Glomerular visceral epithelial cell (primary cell): ENCODE measurements around the gene XPO4.
A peak's percentile ranks its signal among the peaks of the same experiment; 100 is the strongest.
"Not testable (repeated sequence)": the region's sequence is repeated elsewhere in the genome, so short reads cannot be mapped to it uniquely, and the experiment has no call there.

ENCODE experiments used
- DNase-seq: peaks from one replicate; pipeline ENCODE4 v3.0.0-alpha.2; 2016; ENCODE audit errors: extremely low spot score

XPO4 gene

GRCh38 chr13:20891034-20891433, 11.5 kb downstream of the XPO4 start:
- no peak for DNase-seq

GRCh38 chr13:20890540-20890939, 12.0 kb downstream of the XPO4 start:
- not testable (repeated sequence) for DNase-seq

- peak; percentile 44 for DNase-seq
Measured at GRCh38 chr13:20882206-20882605, 20.3 kb downstream of the XPO4 start.

- DNase-seq: no peak
Measured at GRCh38 chr13:20877902-20878301, 24.6 kb downstream of the XPO4 start.

DNA sequence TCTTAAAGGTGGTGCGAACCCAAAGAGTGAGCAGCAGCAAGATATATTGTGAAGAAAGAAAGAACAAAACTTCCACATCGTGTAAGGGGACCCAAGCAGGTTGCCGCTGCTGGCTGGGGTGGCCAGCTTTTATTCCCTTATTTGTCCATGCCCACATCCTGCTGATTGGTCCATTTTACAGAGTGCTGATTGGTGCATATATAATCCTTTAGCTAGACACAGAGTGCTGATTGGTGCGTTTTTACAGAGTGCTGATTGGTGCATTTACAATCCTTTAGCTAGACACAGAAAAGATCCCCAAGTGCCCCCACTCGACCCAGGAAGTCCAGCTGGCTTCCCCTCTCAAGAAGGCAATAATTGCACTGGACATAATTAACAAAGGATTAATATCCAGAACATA, 25.7 kb downstream of the XPO4 start:
- DNase-seq: not testable (repeated sequence)

- DNase-seq: not testable (repeated sequence)
Measured at GRCh38 chr13:20874439-20874838, 28.1 kb downstream of the XPO4 start.

DNA sequence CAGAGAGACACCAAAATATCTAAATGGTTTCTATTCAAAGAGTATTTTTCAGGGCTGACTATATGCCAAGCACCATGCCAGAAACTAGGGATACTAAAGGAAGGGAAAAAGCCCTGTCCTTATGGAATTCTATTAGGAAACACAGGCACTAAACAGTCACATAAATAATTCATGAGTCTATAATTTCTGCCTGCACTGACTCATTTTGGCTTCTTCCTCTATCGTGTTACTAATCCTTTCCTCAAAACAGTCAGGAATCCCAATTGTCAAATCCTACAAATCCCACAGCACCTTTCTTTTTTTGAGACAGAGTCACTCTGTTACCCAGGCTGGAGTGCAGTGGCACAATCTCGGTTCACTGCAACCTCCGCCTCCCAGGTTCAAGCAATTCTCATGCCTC, 29.2 kb downstream of the XPO4 start:
- no peak for DNase-seq

GRCh38 chr13:20870829-20871228, 31.7 kb downstream of the XPO4 start:
- DNase-seq: no peak

DNA sequence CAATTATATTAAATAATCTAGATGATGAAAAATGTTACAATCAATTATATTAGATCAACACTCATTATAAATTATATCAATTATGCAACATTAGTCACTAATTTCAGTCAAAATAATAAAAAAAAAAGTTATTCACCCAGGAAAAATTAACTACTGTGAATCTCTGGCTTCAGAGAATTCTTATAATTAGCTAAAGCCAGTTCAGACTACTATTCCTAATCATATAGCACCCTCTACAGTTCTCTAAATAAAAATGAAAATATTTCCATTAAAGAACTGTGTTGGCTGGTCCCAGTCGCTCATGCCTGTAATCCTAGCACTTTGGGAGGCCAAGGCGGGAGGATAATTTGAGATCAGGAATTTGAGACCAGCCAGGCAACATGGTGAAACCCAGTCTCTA, 33.0 kb downstream of the XPO4 start:
- DNase-seq: peak; percentile 8

DNA sequence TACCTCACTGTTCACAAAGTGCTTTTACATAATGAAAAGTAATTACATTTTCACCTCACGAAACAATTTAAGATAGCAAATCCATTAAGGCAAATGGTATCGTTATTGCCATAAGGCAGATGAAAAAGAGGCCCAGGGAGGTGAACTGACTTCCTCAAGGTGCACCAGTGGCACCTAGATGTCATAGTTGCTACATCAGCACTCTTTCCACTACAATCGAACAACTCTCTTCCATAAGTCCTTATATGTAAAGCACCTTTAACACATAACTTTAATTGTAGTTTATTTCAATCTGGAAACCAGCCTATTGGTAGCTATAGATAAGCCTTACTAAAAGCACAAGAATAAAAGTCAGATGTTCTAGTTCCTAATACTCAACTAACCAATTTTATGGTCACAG, 35.1 kb downstream of the XPO4 start:
- no peak for DNase-seq

- not testable (repeated sequence) for DNase-seq
Measured at GRCh38 chr13:20861666-20862065, 40.9 kb downstream of the XPO4 start.

- no peak for DNase-seq
Measured at GRCh38 chr13:20860844-20861243, 41.7 kb downstream of the XPO4 start.

DNA sequence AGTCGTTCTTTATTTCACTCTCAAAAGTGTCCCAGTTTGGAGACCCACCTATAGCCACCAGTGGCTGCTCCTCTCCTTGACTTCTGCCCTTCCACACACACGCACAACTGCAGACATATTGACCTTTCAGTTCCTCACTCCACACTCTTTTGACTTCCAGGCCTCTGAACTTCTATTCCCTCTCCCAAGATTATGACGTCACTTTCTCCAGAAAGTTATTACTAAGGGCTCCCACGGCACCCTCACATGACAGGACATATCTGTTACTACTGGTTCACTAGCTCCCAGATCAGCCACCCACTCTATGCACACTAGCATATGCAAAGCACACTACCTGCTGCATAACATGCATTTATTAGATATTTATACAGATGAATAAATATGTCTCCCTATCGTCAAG, 45.9 kb downstream of the XPO4 start:
- no peak for DNase-seq

DNA sequence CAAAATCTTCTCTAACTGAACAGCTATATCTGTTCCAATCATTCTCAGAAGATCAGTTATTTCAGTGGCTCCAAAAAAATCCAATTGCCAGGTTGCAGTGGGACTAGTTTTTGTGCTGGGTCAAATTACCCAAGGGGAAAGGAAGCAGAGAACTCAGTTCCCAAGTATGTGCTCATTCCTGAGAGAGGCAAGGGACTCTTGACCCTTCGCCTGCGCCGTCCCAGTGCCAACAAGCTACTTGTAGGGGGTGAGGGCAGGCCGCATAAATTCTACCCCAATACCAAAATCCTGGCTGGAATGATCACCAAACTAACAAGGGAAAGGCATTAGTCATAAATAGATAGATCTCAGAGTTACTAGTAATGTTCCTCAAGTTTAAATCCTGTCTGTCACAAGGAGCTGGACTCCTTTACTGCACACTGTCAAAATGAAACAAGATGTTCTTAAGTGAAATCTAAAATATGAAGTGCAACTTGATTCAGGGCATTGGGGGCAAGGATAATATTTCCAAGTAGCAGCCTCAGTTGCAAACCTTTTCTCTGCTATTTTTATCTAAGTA, 50.6 kb downstream of the XPO4 start:
- no peak for DNase-seq

GRCh38 chr13:20848944-20849343, 53.6 kb downstream of the XPO4 start:
- DNase-seq: no peak

DNA sequence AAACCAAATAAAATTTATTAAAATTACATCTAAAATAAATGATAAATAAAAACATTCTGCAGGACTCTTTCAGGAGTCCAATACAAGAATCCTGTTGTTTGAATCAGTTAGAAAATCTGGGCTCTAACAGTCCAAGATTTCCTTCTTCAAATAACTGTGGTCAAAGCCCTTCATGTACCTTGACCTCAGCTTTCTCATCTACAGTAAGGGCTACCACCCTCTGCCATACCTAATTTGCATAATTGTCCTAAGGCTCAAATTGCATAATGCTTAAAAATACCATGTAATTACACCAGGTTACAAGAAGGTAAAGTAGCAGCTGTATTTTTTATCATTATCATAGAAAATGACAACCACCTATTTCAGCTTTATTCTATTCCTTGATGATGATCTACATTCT, 54.3 kb downstream of the XPO4 start:
- DNase-seq: no peak

GRCh38 chr13:20847296-20847695, 55.2 kb downstream of the XPO4 start:
- no peak for DNase-seq

GRCh38 chr13:20843166-20843565, 59.4 kb downstream of the XPO4 start:
- DNase-seq: no peak

GRCh38 chr13:20840568-20840967, 62.0 kb downstream of the XPO4 start:
- no peak for DNase-seq

- DNase-seq: no peak
Measured at GRCh38 chr13:20833900-20834679, 68.5 kb downstream of the XPO4 start.

DNA sequence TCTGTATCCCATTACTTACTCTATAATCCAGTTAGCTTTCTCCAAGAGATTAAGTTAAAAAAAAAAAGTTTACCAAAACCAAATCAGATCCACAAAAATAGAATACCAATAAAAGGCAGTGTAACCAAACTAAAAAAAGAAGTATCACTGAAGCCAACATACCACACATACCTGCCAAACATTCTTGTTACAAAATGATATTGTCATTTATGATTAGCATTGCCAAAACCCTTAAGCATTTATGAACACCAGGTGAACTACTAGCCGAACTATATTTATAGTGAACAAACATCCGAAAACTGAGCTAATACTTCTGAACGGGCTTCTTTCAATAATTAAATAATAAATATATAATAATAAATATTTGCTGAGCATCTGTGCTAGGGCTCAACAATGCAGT, 69.7 kb downstream of the XPO4 start:
- DNase-seq: no peak

DNA sequence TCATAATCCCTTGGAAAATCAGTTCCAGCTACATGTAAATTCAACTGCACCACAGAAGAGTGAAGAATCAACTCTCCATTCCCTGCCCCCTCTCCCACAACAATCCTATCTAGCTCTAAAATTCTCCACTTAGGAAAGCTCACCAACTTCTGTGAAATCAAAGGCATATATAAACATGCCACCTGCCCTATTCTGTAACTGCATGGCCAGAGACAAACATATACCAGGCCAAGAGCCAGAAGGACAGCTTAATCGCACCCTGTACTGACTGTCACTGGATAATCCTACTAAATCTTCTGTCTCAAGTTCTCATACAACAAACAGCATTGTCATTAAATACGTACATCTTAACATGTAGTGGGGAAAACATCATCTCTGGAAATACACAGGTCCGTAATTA, 70.6 kb downstream of the XPO4 start:
- no peak for DNase-seq

DNA sequence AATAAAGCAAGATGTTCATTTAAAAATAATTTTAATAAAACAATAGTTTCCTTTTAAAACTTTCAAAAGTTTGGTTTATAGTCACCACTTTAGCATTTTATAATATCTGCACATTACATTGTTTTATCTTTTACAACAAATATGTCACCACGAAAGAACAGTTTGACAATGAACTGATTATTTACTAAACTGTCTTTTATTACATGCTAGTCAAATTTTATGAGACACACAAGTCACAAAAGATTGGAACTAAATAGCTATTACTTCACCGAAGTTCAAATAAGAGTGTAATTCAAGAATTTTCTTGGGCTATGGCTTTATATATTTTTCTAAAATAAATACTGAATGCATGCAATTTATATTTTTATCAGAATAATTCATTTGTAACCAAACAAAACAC, 71.3 kb downstream of the XPO4 start:
- no peak for DNase-seq
